Liver (tissue), 3 donors: Measurements from ENCODE around the gene HUS1B.
"Not testable (repeated sequence)": the region's sequence is repeated elsewhere in the genome, so short reads cannot be mapped to it uniquely, and the experiment has no call there.

Experiments used
- ATF3 ChIP-seq: IDR thresholded peaks from 2 replicates; pipeline ENCODE4 v1.6.1; 2016; ENCODE audit warnings: antibody characterized with exemption
- CTCF ChIP-seq: fragments of 150-350 bp; IDR thresholded peaks from 2 replicates; pipeline ENCODE4 v1.5.1; 2017; ENCODE audit warnings: improper control_type of control experiment, low read depth, low read length; ENCODE audit not compliant: missing input control
- EGR1 ChIP-seq, 2 donors: IDR thresholded peaks; 2 replicates each; pipeline ENCODE4 v1.6.1; 2016 to 2018; ENCODE audit warnings: antibody characterized with exemption in 2 of 2, low read depth in 2 of 2
- FOXA1 ChIP-seq: IDR thresholded peaks from 2 replicates; pipeline ENCODE4 v1.6.1; 2016; ENCODE audit warnings: antibody characterized with exemption
- GABPA ChIP-seq, 2 donors: IDR thresholded peaks in 1 of 2; conservative IDR thresholded peaks in 1 of 2; 2 replicates each; pipeline ENCODE4 v1.6.1; 2016; ENCODE audit warnings: antibody characterized with exemption in 2 of 2, mild to moderate bottlenecking in 1 of 2, moderate library complexity in 1 of 2
- JUND ChIP-seq, 2 donors: IDR thresholded peaks; 2 replicates each; pipeline ENCODE4 v1.6.1; 2016; ENCODE audit warnings: antibody characterized with exemption in 2 of 2
- MAX ChIP-seq: IDR thresholded peaks from 2 replicates; pipeline ENCODE4 v1.6.1; 2016; ENCODE audit warnings: antibody characterized with exemption
- NR2F2 ChIP-seq: IDR thresholded peaks from 2 replicates; pipeline ENCODE4 v1.6.1; 2016; ENCODE audit warnings: antibody characterized with exemption
- RAD21 ChIP-seq, 2 donors: IDR thresholded peaks; 2 replicates each; pipeline ENCODE4 v1.6.1; 2016; ENCODE audit warnings: antibody characterized with exemption in 2 of 2, mild to moderate bottlenecking in 2 of 2
- REST ChIP-seq: IDR thresholded peaks from 2 replicates; pipeline ENCODE4 v1.6.1; 2016; ENCODE audit warnings: antibody characterized with exemption, mild to moderate bottlenecking
- SP1 ChIP-seq: IDR thresholded peaks from 2 replicates; pipeline ENCODE4 v1.6.1; 2018; ENCODE audit warnings: antibody characterized with exemption, mild to moderate bottlenecking
- YY1 ChIP-seq: IDR thresholded peaks from 2 replicates; pipeline ENCODE4 v1.6.1; 2016; ENCODE audit warnings: antibody characterized with exemption, mild to moderate bottlenecking
- ZBTB33 ChIP-seq: IDR thresholded peaks from 2 replicates; pipeline ENCODE4 v1.6.1; 2016; ENCODE audit warnings: antibody characterized with exemption
- donor health status: healthy.
- donor health status: healthy.

- TF ChIP-seq MAX; ZBTB33; GABPA (IDR thresholded peaks at IDR 0.05 in 1 of 2, conservative IDR thresholded peaks at IDR 0.05 in 1 of 2); CTCF; YY1; REST; SP1; JUND (IDR thresholded peaks at IDR 0.05); EGR1 (IDR thresholded peaks at IDR 0.05; ENCODE audit: low read depth in 2 of 2); RAD21 (IDR thresholded peaks at IDR 0.05); FOXA1; NR2F2; ATF3: not testable (repeated sequence)
Measured at GRCh38 chr6:694431-695126, 37.7 kb upstream of the HUS1B start.
